Left ventricle myocardium superior (tissue), 1 donor: ENCODE results near the gene PRSS3. TPM values are rescaled to one million over a fixed set of nuclear protein-coding genes. Genes with fewer than 3 reads are reported as not detected.
"Not testable (repeated sequence)": the region's sequence is repeated elsewhere in the genome, so short reads cannot be mapped to it uniquely, and the experiment has no call there.

Experiments
- ATAC-seq: fragments of 200-7000 bp; cut with Tn5 transposase; one replicate; pipeline ENCODE4 v1.9.1; 2020; ENCODE audit warnings: mild to moderate bottlenecking, moderate library complexity
- DNase-seq: peaks from one replicate; pipeline ENCODE4 v3.0.0-alpha.2; 2020
- intact Hi-C: fragments of 100-400 bp; cut with micrococcal nuclease; formaldehyde crosslinking; loops from one replicate; pipeline ENCODE4 v1.11.0; 2022
- long read RNA-seq: library from polyadenylated mRNA; unstranded; transcript quantifications from one replicate; pipeline ENCODE4 v2.0.0, GENCODE V29; 2021
- total RNA-seq: library from RNA; stranded (reverse); fragmentation: NEBNext Ultra II Directional; extraction: Animal tissue kit (Norgen Biotek cat#: 25700); gene quantifications from one replicate; pipeline ENCODE4 v1.2.1, GENCODE V29; 2021
- donor health status: DM: no; HTN: yes; CAD: no; lungs with severe emphysema.

PRSS3 gene
- not detected for total RNA-seq
- long read RNA-seq, result 0 reads

GRCh38 chr9:33795281-33795680 is at the start of gene PRSS3:
Gene PRSS3 (plus strand): TSS chr9:33795561. CDS start chr9:33795574, 13 bp downstream.
- DNase-seq (no peak), ATAC-seq (no peak)
- intact Hi-C loops, result no loop called here

- intact Hi-C loops, result no loop called here
- DNase-seq (no peak), ATAC-seq (no peak)
Observed at GRCh38 chr9:33748633-33749304, 46.6 kb upstream of the PRSS3 start.

GRCh38 chr9:33749305-33749654 is 46.1 kb upstream of the PRSS3 start:
- DNase-seq, ATAC-seq, intact Hi-C loops: not testable (repeated sequence)

GRCh38 chr9:33750307-33750838 is 45.0 kb upstream of the PRSS3 start:
- DNase-seq, result peak; percentile 38
- intact Hi-C loops, result no loop called here
- ATAC-seq, result peak; percentile 80

- no peak for DNase-seq
- no peak for ATAC-seq
- intact Hi-C loops, result no loop called here
Observed at GRCh38 chr9:33750839-33751339, 44.5 kb upstream of the PRSS3 start.

GRCh38 chr9:33751536-33752129 is 43.7 kb upstream of the PRSS3 start:
- ATAC-seq (no peak), DNase-seq (no peak)
- intact Hi-C loops, result no loop called here

DNA sequence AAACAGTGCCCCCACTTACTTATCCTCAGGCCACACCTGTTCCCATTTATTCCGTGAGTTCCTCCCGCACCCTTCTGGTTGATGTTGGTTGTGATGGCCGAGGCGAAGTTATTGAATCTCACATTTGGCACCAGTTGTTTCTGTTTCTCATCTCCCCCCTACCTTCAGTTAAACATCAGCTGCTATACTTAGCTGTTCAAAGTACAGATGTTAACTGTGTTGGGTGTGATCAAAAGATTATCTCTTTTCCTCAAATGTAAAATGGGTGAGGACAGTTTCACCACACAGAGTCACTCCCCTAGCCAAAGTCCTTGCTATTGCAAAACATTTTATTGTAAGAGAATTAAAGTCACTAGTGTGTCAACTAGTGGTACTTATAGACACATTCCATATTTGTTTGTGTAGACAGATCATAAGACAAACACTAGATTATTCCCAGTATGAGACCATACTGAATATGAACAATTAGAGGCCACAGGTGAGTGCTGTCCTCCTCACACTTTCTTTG is 43.2 kb upstream of the PRSS3 start:
- ATAC-seq, result no peak
- intact Hi-C loops, result no loop called here
- no peak for DNase-seq

DNA sequence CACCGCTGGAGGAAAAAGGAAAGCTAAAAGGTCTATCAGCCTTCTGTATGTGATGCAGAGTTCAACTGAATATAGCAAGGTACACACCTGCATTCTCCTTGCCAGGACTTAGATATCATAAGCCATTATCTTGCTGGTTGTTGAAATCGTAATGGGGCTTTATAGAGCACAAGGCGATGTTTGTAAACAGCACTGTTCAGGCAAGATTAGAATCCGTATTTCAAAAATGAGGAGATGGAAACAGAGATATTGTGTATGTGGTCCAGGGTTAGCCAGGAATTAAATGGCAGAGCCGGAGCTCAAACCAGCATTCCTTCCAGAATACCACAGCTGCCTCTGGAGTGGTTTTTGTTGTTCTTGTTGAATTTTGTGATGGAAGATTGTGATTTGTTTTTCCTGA is 42.6 kb upstream of the PRSS3 start:
- DNase-seq, ATAC-seq, intact Hi-C loops: not testable (repeated sequence)

- intact Hi-C loops, DNase-seq: not testable (repeated sequence)
- peak; percentile 47 for ATAC-seq
Observed at GRCh38 chr9:33759648-33760047, 35.7 kb upstream of the PRSS3 start.

DNA sequence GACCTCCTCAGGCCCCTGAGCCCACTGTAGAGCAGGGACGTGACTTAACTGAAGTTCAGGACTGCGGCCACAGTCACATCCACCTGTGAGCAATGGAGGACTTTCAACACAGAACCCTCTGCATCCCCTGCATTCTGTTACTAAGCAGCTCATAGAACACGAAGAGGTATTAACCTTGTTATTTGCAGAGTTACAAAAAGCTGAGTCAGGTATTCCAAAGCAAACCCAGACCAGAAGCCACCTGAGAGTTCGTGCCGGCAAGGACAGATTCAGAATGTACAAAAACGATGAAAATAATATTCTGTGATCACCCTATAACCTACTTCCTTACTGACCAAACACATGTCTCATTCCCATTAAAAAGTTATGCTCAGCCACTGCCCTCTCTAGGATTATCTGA is 33.0 kb upstream of the PRSS3 start:
- ATAC-seq (no peak), DNase-seq (no peak)
- intact Hi-C loops, result no loop called here

- intact Hi-C loops, DNase-seq: not testable (repeated sequence)
Observed at GRCh38 chr9:33763709-33764108, 31.7 kb upstream of the PRSS3 start.

GRCh38 chr9:33765411-33765810 is 29.9 kb upstream of the PRSS3 start:
- intact Hi-C loops, result no loop called here
- ATAC-seq (no peak), DNase-seq (no peak)

More at GRCh38 chr9:33763709-33764108, 31.7 kb upstream of the PRSS3 start:
- not testable (repeated sequence) for ATAC-seq

- ATAC-seq, intact Hi-C loops, DNase-seq: not testable (repeated sequence)
Observed at GRCh38 chr9:33770156-33770880, 25.0 kb upstream of the PRSS3 start.

DNA sequence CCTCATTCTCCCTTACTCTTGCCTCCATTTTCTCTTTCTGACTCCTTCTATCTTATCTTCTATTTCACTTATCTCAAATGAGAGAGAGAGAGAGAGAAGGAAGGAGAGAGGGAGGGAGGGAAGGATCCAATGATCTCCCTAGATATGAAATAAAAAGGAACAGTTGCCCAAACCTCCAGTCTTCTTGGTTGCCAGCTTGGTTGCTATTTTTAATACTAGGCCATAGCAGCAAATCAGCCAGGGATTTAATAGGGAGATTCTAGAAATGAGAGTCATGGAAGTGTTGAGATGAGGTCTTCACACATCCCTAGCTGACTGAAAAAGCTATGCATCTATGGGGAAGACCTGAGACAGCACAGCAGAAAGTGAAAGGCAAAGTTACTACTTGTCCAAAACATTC is 22.2 kb upstream of the PRSS3 start:
- DNase-seq, intact Hi-C loops, ATAC-seq: not testable (repeated sequence)

GRCh38 chr9:33774074-33774659 is 21.2 kb upstream of the PRSS3 start:
- intact Hi-C loops, DNase-seq, ATAC-seq: not testable (repeated sequence)

GRCh38 chr9:33776578-33776977 is 18.8 kb upstream of the PRSS3 start:
- ATAC-seq (no peak), DNase-seq (no peak)
- intact Hi-C loops, result no loop called here

DNA sequence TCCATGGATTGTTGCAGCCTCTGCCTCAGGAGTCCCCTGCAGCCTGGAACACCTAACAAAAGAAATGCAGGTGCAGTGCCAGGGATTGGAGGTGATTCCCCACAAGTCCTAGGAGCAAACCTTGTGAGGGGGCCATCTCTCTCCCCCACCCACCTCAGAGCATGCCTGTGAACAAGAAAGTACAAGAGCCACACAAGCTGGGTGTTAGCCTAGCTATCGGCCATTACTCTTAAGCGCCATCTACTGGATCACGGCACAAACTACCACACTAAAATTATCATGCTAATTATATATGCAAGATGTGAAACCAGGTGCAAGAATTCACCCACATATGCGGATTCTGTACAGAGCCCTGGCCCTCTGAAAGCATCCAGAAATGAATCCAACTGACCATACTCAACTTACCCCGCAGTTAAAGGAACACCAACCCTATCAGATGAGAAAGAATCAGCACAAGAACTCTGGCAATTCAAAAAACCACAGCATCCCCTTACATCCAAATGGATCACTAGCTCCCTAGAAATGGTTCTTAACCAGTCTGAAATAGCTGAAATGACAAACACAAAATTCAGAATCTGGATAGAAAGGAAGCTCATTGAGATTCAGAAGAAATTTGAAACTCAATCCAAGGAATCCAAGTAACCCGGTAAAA is 16.5 kb upstream of the PRSS3 start:
- peak; percentile 66 for ATAC-seq

GRCh38 chr9:33780276-33780675 is 15.1 kb upstream of the PRSS3 start:
- no peak for ATAC-seq
- no peak for DNase-seq
- intact Hi-C loops, result no loop called here

More for the DNA sequence above, 16.5 kb upstream of the PRSS3 start:
- intact Hi-C loops, result no loop called here
- no peak for DNase-seq

DNA sequence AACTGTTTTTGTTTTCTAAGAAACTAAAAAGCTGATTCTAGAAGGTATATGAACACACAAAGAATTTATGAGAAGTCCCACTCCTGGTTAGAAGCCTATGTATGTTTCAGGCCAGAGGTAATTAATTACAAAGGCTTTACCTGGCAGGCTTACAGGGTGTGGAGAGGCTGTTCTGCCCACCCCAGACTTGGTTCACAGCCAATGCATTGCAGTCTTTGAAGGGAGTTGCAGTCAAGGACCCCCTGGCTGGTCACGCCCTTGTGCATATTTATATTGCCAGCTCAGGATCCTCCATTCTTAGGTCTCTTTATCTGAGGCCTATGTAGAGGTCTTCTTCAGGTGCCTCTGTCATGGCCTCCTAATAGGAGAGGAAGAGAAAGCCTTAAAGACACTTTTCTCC is 13.6 kb upstream of the PRSS3 start:
- DNase-seq (no peak), ATAC-seq (no peak)
- intact Hi-C loops, result no loop called here
